Lower leg skin (tissue), 4 donors: Measurements from ENCODE around the gene CSHL1. TPM values are rescaled to one million over a fixed set of nuclear protein-coding genes. Genes with fewer than 3 reads are reported as not detected.

Source experiments
- DNase-seq, 2 donors: peaks; one replicate each; pipeline ENCODE4 v3.0.0-alpha.2; 2019; ENCODE audit warnings: low spot score in 2 of 2
- H3K4me3 ChIP-seq: fragments of 200-600 bp; sonication (generic); 2 replicates; pipeline ENCODE4 v1.5.1; 2017; ENCODE audit warnings: mild to moderate bottlenecking, low read depth; ENCODE audit not compliant: poor library complexity, severe bottlenecking
- CTCF ChIP-seq, 3 donors: fragments of 450-650 bp; IDR thresholded peaks; one replicate each; pipeline ENCODE4 v1.5.1; 2016; ENCODE audit warnings: antibody characterized with exemption in 3 of 3, mild to moderate bottlenecking in 3 of 3, moderate library complexity in 2 of 3
- POLR2A ChIP-seq, 2 donors: fragments of 450-650 bp; IDR thresholded peaks; one replicate each; pipeline ENCODE4 v1.6.1; 2016 to 2017; ENCODE audit warnings: antibody characterized with exemption in 2 of 2, mild to moderate bottlenecking in 1 of 2, moderate library complexity in 1 of 2
- WGBS, 2 donors: methylation state at CpG; one replicate each; pipeline ENCODE4 v1.1.5; 2018; 5-methylcytosine and 5-hydroxymethylcytosine counted together
- intact Hi-C: fragments of 100-400 bp; cut with DNase I; formaldehyde crosslinking; loops from one replicate; pipeline ENCODE4 v1.15.0; 2023; ENCODE audit warnings: low total_unique reads
- total RNA-seq, 4 donors: library from RNA; depleted of rRNA; stranded (reverse); fragments of >200 nt; gene quantifications; one replicate each; pipeline ENCODE4 v1.1.0, GENCODE V29; 2016

CSHL1 gene
- total RNA-seq, 4 donors from 2014 or later: not detected

- 71 to 76% methylated on average over 6 to 19 of the region's 19 CpGs for WGBS, 2 donors
- DNase-seq: no peak
- TF ChIP-seq POLR2A (IDR thresholded peaks at IDR 0.05) (no peak), CTCF (IDR thresholded peaks at IDR 0.05) (no peak)
- intact Hi-C loops: no loop called here
- no peak within 1 kb of the TSS for H3K4me3 ChIP-seq
Measured at GRCh38 chr17:63931981-63932561, 21.0 kb upstream of the CSHL1 start, which contains the start of gene CD79B. TSS of gene CD79B (minus strand) at chr17:63932331. CDS start at chr17:63932261, 70 bp downstream.

GRCh38 chr17:63930951-63931575 is 20.0 kb upstream of the CSHL1 start:
- DNase-seq: peak; percentile 54 to 93
- intact Hi-C loops: no loop called here
- TF ChIP-seq CTCF (IDR thresholded peaks at IDR 0.05) (no peak), POLR2A (IDR thresholded peaks at IDR 0.05) (no peak)
- no peak overlapping the region for H3K4me3 ChIP-seq
- WGBS, 2 donors: 49 to 60% methylated on average over 14 of the region's 16 CpGs

GRCh38 chr17:63929860-63930766 is 19.1 kb upstream of the CSHL1 start:
- no peak overlapping the region for H3K4me3 ChIP-seq
- 38 to 39% methylated on average over 16 to 23 of the region's 24 CpGs for WGBS, 2 donors
- TF ChIP-seq POLR2A (IDR thresholded peaks at IDR 0.05) (no peak), CTCF (IDR thresholded peaks at IDR 0.05) (no peak)
- peak in 1 of 2 donors; percentile 34 for DNase-seq
- intact Hi-C loops: no loop called here

GRCh38 chr17:63928966-63929695 is 18.1 kb upstream of the CSHL1 start:
- intact Hi-C loops: no loop called here
- 91 to 97% methylated on average over 10 of the region's 10 CpGs for WGBS, 2 donors

More at GRCh38 chr17:63928966-63929695, 18.1 kb upstream of the CSHL1 start:
- TF ChIP-seq CTCF (IDR thresholded peaks at IDR 0.05) (no peak), POLR2A (IDR thresholded peaks at IDR 0.05) (no peak)
- H3K4me3 ChIP-seq: no peak overlapping the region
- DNase-seq: no peak
